K562 (cell line): Measurements from ENCODE around the gene SLC35D2. TPM values are rescaled to one million over a fixed set of nuclear protein-coding genes. Genes with fewer than 3 reads are reported as not detected.

ENCODE experiments used
- AFF4 ChIP-seq: sonication (generic); formaldehyde crosslinking; IDR thresholded peaks from 2 replicates; pipeline ENCODE4 v1.8.0; 2023; ENCODE audit warnings: mild to moderate bottlenecking, missing genetic modification reagents
- CBFA2T3 ChIP-seq: fragments of 450-650 bp; IDR thresholded peaks from 2 replicates; pipeline ENCODE4 v1.6.1; 2017
- DLX4 ChIP-seq: fragments of 250-450 bp; sonication (Bioruptor Pico); IDR thresholded peaks from 2 replicates; pipeline ENCODE4 v1.6.1; 2021; ENCODE audit warnings: mild to moderate bottlenecking
- GATA2 ChIP-seq: sonication (generic); formaldehyde crosslinking; IDR thresholded peaks from 2 replicates; pipeline ENCODE4 v1.4.0; 2020; ENCODE audit warnings: mild to moderate bottlenecking, missing genetic modification reagents
- HDAC1 ChIP-seq, 2 experiments: fragments of 450-650 bp; IDR thresholded peaks; 2 replicates each; pipeline ENCODE4 v1.6.1; 2016 to 2017; ENCODE audit warnings: inconsistent platforms in 1 of 2, mild to moderate bottlenecking in 1 of 2, moderate library complexity in 1 of 2
- HDAC8 ChIP-seq: fragments of 450-650 bp; IDR thresholded peaks from 2 replicates; pipeline ENCODE4 v1.6.1; 2016; ENCODE audit warnings: mild to moderate bottlenecking, missing genetic modification characterization, moderate library complexity, missing compliant biosample characterization
- IRF2 ChIP-seq: sonication (generic); formaldehyde crosslinking; IDR thresholded peaks from 2 replicates; pipeline ENCODE4 v1.8.1; 2022; ENCODE audit warnings: mild to moderate bottlenecking, missing genetic modification reagents
- KLF13 ChIP-seq: fragments of 450-650 bp; IDR thresholded peaks from 2 replicates; pipeline ENCODE4 v1.6.1; 2016; ENCODE audit warnings: missing genetic modification characterization, low read depth, mild to moderate bottlenecking, missing compliant biosample characterization, moderate library complexity, borderline replicate concordance
- NKRF ChIP-seq: fragments of 450-650 bp; IDR thresholded peaks from 2 replicates; pipeline ENCODE4 v1.6.1; 2016; ENCODE audit warnings: borderline replicate concordance
- PHF8 ChIP-seq: fragments of 200-600 bp; sonication (generic); IDR thresholded peaks from 2 replicates; pipeline ENCODE4 v1.6.1; 2012; ENCODE audit warnings: mixed run types, mild to moderate bottlenecking, inconsistent platforms, low read length, moderate library complexity, borderline replicate concordance
- POLR3A ChIP-seq: IDR thresholded peaks from 2 replicates; pipeline ENCODE4 v1.6.1; 2011; ENCODE audit warnings: borderline replicate concordance, mild to moderate bottlenecking, moderate library complexity; ENCODE audit not compliant: insufficient read length, insufficient read depth; ENCODE audit errors: extremely low read depth
- RBFOX2 ChIP-seq: fragments of 200-400 bp; formaldehyde crosslinking; IDR thresholded peaks from 2 replicates; pipeline ENCODE4 v1.6.1; 2017; ENCODE audit warnings: low read depth, mild to moderate bottlenecking, low read length, moderate library complexity
- SREBF1 ChIP-seq: fragments of 150-350 bp; IDR thresholded peaks from 2 replicates; pipeline ENCODE4 v1.6.1; 2014; ENCODE audit warnings: antibody characterized with exemption, low read depth, low read length, borderline replicate concordance
- TEAD2 ChIP-seq: fragments of 450-650 bp; IDR thresholded peaks from 2 replicates; pipeline ENCODE4 v1.6.1; 2016; ENCODE audit warnings: missing genetic modification characterization, control low read depth, missing compliant biosample characterization
- XRCC5 ChIP-seq: fragments of 200-400 bp; formaldehyde crosslinking; IDR thresholded peaks from 2 replicates; pipeline ENCODE4 v1.6.1; 2017; ENCODE audit warnings: low read depth, mild to moderate bottlenecking, low read length
- YY1 ChIP-seq, 3 experiments: IDR thresholded peaks; 2 replicates each; pipeline ENCODE4 v1.6.1; 2011; ENCODE audit warnings: low read length in 2 of 3, mild to moderate bottlenecking in 2 of 3, moderate library complexity in 2 of 3, borderline replicate concordance in 1 of 3, control low read depth in 1 of 3, low read depth in 1 of 3; ENCODE audit not compliant: insufficient read depth in 3 of 3, insufficient replicate concordance in 2 of 3, control insufficient read depth in 1 of 3, insufficient read length in 1 of 3; ENCODE audit errors: extremely low read depth in 1 of 3
- ZBTB17 ChIP-seq: fragments of 450-650 bp; formaldehyde crosslinking; IDR thresholded peaks from 2 replicates; pipeline ENCODE4 v1.4.0; 2020; ENCODE audit warnings: mild to moderate bottlenecking
- ZNF436 ChIP-seq: fragments of 250-450, 450-650 bp; sonication (Bioruptor Pico); formaldehyde crosslinking; IDR thresholded peaks from 2 replicates; pipeline ENCODE4 v1.7.0; 2020; ENCODE audit warnings: mild to moderate bottlenecking
- ZNF512 ChIP-seq: IDR thresholded peaks from 2 replicates; pipeline ENCODE4 v1.6.1; 2016; ENCODE audit warnings: missing genetic modification characterization, missing compliant biosample characterization
- polyA plus RNA-seq, 8 experiments: library from polyadenylated mRNA; depleted of rRNA in 4 of 8; stranded (reverse) in 5 of 8; unstranded in 3 of 8; fragments of >200 nt; fragmentation: Nextera tagmentation in 2 of 8; fragmentation: Illumina TruSeq in 1 of 8; extraction: Ambion mirVana in 2 of 8; extraction: Trizol in 1 of 8; gene quantifications; 2 replicates each; pipeline versions ENCODE4 v1.2.1 to v1.2.3, GENCODE V29; 2011 to 2014; ENCODE audit warnings: inconsistent platforms in 1 of 8, missing spikeins in 1 of 8
- total RNA-seq, 7 experiments: library from RNA; depleted of rRNA in 6 of 7; stranded (reverse); fragments of >200 nt in 6 of 7; fragmentation: Illumina TruSeq in 2 of 7; extraction: Trizol in 2 of 7; gene quantifications; 2 replicates each; pipeline versions ENCODE4 v1.2.1 to v1.2.3, GENCODE V29; 2011 to 2021; ENCODE audit warnings: low replicate concordance in 1 of 7

The SLC35D2 gene
- total and polyA plus RNA-seq, 9 of the 15 experiments (the other 6 are each of a cell fraction or from before 2014, with no cell fraction given): 2.9 to 14.9 (median 11.7) TPM

GRCh38 chr9:96417051-96417586 lies 33.6 kb upstream of the SLC35D2 start (continued):
- no peak for TF ChIP-seq ZNF512 (tag)
- no peak for TF ChIP-seq AFF4 (CRISPR knock-in tag)
- TF ChIP-seq SREBF1: peak; percentile 53; the same call in 1 of the 2 replicates
- TF ChIP-seq GATA2: no peak
- 0 out of 2 replicates have a peak, but pooled peaks have one; percentile 52 for TF ChIP-seq ZBTB17 (CRISPR knock-in tag)
- peak in 2 of 3 experiments; percentile 7 to 36 for TF ChIP-seq YY1 (IDR thresholded peaks at IDR 0.05; ENCODE audit: borderline replicate concordance in 1 of 3, control insufficient read depth in 1 of 3, extremely low read depth in 1 of 3, insufficient read depth in 3 of 3, insufficient read length in 1 of 3, insufficient replicate concordance in 2 of 3, low read depth in 1 of 3, low read length in 2 of 3)
- TF ChIP-seq KLF13: peak; percentile 51; the same call in 1 of the 2 replicates
- no peak for TF ChIP-seq ZNF436 (CRISPR knock-in tag)
- no peak; the same call in 1 of the 2 replicates for TF ChIP-seq RBFOX2
- TF ChIP-seq PHF8: peak; percentile 39; the same call in 1 of the 2 replicates
- no peak for TF ChIP-seq XRCC5
- TF ChIP-seq POLR3A: no peak
- no peak for TF ChIP-seq HDAC8 (tag)
- peak; percentile 31 for TF ChIP-seq CBFA2T3
- peak; percentile 93 for TF ChIP-seq NKRF
- TF ChIP-seq IRF2 (CRISPR knock-in tag): no peak
- TF ChIP-seq TEAD2 (tag): no peak
- TF ChIP-seq HDAC1 (IDR thresholded peaks at IDR 0.05): peak in 1 of 2 experiments; percentile 96; a peak in 2 of 4 replicates
- no peak for TF ChIP-seq DLX4 (CRISPR knock-in tag)
